AG20443 (cell line): ENCODE measurements around the gene ST3GAL5.

Source experiments
- DNase-seq: peaks from one replicate; pipeline ENCODE4 v3.0.0; 2012; ENCODE audit warnings: low spot score, mixed read lengths

ST3GAL5 gene

DNA sequence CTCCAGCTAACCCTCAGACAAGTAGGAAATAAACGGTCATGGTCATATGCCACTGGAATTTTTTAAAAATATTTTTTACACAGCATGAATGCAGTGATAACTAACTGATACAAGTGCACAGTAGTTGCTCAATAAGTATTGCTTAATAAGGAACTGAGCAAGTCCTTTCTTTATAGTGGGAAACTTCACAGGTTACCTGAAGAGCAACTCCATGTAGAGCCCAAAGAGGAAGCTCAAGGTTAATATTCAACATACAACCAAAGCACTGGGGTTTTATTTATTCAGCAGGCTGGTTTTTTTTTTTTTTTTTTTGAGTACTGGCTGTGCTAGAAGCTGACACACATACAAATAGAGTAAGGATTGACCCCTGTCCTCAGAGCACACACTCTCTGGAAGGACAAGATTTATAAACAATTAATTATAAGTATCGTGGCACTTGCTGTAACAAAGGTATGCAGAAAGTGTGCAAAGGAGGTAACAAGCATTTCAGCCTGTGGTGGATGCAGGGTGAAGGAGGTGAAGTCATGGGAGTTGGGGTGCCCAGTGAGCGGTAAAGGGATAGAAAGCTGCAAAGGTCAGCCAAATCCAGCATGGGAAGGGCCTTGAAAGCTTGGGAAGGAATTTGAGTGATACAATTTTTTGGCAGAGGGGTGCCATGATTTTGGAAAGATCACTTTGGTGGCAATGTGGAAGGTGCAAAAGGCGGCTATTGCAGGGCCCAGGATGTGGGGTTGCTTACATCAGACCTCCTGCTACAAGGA is 82.3 kb downstream of the ST3GAL5 start:
- no peak for DNase-seq

DNA sequence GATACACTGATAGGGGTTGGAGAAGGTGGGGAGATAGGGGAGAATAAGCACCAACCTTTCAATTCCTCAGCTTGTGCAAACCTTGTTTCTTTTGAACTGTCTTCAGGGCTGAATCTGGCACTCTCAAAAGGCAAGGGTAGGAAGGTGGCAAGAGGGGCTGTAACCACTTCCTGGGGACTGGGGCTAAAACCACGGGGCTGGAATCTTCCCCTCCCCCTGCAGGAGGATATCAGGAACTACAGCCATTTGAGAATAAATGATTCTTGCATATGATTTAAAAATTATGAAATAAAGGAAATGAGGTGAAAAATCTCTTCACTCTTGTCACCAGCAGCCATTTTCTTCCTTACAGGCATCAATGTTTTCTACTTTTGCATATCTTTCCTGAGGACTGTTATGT is 84.2 kb downstream of the ST3GAL5 start:
- DNase-seq, result peak; percentile 60

DNA sequence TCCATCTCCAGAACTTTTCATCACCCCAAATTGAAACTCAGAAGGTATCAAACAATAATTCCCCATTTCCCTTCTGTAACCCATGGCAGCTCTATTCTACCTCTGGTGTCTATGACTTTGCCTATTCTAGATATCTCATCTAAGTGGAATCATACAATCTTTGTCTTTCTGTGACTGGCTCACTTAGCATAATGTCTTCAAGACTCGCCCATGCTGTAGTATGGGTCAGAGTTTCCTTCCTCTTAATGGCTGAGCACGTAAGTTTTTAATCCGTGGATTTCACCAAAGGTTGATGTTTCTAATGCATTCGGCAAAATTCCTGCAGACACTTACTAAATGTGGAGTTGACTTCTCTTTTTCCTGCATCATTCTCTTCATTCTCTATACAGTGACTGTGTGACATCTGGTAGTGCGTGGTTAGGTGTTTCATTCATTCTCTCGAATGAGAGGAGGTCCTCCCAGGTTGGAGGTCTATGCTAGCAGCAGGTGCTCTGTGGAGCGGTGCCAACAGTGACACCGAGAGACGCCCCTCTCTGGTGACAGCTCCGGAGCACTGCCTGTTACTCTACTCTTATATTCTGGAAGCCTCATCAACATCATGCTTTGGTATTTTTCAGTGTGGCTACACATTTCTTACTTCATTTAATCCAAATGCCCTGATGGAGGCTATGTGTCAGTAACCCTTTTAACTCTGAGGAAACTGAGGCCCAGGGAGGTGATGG is 84.9 kb downstream of the ST3GAL5 start:
- DNase-seq, result no peak

DNA sequence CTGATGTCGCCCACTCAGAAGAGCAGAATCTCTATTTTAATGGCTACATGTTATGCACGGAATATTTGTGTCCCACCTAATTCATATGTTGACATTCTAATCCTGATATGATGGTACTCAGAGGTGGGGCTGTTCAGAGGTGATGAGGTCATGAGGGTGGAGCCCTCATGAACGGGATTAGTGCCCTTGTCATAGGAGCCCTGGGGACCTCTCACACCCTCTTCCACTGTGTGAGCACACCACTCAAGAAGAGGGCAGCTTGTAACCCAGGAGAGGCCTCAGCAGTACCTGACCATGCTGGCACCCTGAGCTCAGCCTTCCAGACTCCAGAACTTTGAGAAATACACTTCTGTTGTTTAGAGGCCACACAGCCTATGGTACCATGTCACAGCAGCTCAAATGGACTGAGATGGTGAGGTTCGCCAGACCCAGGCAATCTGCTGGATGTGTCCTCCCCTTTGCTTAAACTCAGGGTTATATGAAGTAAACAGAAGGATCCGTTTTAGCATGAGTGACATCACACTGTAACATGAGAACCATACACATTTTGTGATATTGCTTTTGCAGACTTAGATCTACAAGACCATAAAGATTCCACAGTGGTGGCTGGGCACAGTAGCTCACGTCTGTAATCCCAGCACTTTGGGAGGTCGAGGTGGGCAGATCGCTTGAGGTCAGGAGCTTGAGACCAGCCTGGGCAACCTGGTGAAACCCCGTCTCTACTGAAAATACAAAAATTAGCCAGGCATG is 86.3 kb downstream of the ST3GAL5 start:
- DNase-seq, result no peak

DNA sequence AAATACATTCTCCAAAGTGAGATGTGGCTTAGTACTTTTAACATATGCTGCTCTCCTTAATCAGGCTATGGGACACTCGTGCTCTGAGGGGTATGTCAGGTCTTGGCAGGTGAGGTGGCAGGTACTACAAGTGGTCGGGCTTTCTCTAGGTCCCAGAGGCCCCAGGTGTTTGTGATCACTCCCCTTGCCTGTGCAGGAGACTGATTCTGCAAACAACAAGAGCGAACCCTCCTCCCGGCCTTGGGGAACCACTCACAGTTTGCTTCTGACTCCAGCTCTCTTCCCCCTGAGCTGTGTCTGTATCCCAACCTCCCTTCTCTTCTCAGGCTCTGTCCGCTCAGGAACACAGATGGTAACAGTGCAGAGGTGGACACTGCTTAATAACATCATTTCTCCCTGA is 86.9 kb downstream of the ST3GAL5 start:
- DNase-seq, result no peak

DNA sequence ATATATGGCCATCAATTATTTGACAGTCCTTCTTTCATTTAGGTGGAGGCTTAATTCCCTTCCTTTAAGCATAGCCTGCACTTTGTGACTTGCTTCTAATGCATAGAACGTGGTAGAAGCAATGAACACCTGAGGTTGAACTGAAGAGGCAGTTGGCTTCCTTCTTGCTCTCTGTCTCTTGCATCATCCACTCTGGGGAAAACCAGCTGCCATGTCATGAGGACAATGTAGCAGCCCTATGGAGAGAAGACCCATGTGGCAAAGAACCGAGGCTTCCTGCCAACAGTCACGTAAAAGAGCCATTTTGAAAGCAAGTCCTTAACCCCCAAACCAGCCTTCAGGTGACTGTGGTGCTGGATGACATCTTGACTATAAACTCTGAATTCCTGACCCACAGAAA is 88.2 kb downstream of the ST3GAL5 start:
- no peak for DNase-seq

DNA sequence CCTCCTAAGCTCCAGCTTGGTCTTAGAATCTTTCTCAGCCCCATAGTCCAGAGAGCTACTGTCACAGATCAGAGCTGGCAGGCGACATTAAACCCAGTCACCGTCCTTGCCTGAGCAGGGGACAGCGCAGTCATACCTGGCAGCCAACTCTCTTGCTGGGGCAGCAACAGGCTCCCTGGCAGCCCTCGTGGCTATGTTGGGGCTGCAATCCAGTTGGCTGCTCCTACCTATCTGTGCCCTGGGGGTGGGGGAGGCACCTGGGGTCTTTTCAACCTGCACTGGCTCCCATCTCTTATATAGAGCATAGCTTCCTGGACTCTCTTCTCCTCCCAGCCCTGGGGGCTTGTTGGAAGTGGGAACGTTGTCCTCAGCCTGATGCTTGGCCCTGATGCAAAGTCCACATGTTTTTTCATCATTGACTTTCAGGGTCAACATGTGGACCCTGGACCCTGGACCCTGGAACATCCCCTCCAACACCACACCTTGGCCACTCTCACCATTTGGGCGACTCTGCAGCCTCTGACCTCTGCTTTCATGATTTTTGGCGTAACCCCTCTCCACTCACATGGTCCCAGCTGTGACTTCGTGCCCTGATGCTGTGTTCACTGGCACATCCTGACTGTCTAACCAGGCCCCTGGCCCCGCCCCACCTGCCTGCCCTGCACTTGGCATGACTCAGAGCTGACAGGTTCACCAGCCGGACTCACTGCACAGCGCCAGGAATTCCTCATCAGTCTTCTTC is 89.4 kb downstream of the ST3GAL5 start:
- no peak for DNase-seq

DNA sequence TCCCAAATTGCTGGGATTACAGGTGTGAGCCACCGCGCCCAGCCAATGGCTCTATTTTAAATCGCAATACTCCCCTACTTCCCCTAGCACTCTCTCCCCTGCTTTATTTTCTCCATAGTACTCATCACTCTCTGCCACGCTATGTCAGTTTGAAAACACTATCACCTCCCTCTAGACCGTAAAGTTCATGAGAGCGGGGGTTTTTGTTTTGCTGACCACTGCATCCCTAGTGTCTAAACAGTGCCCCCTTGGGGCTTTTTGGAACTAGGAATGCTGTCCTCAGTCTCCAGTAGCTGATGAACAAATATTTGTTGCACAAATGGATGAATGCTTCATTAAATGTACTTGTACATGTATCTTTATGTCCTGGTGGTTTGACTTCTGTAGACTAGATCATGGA is 90.9 kb downstream of the ST3GAL5 start:
- DNase-seq, result peak; percentile 46

DNA sequence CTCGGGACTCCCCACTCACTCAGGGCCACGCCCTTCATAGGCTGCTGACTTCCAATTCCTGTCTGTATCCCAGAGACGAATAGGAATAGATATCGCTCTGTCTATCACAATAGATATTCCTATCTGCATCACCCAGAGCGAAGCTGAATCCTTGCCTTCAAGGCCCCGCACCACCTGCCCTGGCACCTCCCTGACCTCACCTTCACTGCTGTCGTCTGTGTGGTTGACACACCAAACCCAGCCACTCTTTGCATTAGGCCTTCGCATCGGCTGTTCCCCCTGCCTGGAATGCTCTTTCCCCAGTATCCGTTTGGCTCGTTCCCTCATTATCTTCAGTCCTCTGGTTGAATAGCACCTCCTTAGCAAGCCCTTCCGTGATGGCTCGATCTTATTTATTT is 91.5 kb downstream of the ST3GAL5 start:
- DNase-seq, result no peak

DNA sequence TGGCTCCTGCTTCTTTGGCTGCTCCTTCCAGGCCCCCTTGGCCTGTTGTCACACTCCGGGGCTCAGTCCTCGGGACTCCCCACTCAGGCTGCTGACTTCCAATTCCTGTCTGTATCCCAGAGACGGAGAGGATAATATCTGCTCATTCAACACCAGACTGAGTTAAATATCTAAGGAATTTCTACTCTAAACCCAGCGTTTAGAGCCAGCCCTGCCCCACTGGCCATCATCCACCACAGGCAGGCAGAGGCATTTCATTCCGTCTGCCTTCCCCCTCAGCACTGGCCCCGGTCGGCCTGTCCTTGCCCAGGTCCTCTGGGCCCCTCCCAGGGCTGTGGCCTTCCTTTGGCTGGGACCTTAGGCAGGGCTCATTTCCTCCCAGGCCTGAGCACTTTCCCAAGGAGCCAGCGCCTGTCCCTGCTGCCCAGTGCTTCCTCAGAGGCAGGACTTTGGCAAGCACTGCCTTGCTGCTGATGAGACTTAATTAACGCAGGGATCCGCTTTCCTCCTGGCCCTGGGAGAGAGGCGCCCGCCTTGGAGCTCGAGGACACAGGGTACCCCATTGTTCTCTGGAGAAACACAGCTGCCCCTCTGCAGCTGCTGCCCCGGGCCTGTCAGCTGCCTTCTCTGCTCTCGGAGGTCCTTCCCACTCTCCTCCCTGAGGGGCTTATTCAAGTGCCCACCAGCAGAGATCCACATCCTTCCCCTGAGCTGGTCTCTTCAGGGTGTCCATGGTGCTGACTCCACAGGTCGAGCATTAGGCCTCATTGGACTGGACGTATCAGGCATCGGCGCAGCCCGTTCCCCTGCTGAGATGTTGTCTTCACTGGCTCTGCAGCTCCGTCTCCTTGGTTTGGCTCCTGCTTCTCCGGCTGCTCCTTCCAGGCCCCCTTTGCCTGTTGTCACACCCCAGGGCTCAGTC is 92.2 kb downstream of the ST3GAL5 start:
- DNase-seq, result peak; percentile 83

DNA sequence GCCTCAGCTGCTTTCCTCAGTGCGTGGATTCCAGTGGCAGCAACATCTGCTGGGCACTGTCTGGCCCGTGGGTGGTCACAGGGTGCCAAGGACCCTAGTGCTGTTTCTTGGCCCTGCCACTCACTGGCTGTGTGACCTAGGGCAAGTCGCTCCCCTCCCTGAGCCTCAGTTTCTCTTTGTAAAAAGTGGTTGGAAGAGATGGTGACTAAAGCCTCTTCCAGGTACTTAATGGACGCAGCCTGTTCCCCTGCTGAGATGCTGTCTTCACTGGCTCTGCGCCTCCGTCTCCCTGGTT is 92.8 kb downstream of the ST3GAL5 start:
- no peak for DNase-seq

DNA sequence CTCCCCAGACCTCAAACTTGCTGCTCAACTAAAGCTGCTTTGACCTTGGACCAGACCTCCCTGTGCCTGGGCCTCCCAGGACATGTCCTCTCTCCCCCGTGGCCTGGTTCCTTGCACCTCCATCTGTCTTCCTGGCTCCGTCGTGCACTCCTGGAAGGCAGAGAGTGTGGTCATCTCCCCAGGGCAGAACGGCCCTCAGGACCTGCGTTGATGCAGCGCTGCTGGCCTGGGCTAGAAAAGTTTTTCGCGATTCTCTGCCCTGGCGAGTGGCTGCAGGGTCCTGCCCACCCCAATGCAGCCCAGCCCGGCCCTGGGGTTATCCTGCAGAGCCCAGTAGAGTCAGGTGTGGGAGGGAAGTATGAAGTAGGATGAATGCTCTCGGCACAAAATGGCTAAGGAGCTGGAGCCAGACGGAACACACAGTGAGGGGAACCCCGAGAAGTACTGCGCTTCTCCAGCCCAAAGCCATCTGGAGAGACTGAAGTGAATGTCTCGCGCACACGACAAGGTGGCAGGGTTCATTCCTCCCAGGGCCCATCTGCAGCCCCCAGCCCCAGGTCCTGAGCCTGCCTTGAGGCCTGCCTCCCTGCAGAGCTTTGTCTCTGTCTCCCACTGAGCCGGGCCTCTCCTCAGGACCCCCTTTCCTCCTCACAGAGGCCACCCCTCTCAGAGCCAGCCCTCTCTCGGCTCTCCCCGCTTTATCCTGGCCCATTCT is 93.3 kb downstream of the ST3GAL5 start:
- DNase-seq, result no peak

DNA sequence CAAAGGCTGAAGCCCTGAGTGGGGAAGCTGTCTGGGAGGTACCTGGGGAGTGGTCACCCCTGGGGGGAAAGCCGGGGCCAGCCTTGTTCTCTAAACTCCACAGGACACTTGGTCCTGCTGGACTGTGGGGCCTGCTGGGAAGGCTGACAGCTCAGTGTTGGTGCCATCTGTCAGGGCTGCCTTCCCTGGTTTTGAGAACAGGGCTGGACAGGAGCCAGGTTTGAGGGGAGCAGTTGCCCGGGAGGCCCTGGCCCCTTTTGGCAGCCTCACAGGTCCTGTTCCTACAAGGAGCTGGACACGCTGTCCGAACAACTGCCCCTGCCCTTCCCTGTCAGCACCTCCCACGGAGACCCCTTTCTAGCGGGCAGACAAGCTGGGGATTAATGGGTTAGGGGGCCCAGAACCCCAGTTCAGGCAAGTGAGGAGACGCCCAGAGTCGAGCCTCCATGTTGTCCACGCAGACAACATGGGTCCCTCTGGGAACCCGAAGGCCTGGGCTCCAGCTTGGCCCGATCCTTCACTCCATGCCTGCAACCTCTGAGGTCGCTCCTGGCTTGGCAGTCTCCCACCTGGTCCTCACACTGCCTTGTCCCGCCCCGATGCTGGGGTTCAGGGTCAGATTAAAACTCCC is 94.2 kb downstream of the ST3GAL5 start:
- DNase-seq, result no peak

DNA sequence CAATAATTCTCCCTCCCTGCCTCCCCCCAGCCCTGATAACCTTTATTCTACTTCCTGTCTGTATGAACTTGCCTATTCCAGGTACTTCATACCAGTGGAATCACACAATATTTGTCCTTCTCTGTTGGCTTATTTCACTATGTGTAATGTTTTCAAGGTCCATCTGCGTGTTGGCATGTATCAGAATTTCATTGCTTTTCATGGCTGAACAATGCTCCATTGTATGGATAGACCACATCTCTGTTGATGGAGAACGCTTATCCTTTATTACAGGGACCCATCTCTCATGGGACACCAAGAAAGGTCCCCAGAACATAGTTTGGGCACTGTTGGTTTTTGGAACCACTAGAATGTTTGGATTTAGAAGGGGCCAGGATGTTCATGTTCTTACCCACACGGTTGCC is 94.8 kb downstream of the ST3GAL5 start:
- DNase-seq, result no peak

DNA sequence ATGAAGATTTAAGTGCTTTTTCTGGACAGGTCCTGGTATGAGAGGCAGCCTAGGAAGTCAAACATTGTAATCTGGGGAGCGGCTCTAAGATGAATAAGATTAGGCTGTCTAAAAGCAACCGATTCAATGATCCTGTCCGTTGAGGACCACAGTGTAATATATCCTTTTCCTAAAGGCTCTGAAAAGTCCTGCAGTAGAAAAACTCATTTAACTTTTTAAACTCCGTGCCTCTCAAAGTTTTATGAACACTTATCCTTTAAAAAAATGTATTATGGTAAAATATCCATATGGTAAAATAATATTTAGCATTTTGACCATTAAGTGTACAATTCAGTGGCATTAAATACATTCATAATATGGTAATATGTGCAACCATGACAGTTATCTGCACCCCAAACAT is 95.2 kb downstream of the ST3GAL5 start:
- DNase-seq, result no peak

DNA sequence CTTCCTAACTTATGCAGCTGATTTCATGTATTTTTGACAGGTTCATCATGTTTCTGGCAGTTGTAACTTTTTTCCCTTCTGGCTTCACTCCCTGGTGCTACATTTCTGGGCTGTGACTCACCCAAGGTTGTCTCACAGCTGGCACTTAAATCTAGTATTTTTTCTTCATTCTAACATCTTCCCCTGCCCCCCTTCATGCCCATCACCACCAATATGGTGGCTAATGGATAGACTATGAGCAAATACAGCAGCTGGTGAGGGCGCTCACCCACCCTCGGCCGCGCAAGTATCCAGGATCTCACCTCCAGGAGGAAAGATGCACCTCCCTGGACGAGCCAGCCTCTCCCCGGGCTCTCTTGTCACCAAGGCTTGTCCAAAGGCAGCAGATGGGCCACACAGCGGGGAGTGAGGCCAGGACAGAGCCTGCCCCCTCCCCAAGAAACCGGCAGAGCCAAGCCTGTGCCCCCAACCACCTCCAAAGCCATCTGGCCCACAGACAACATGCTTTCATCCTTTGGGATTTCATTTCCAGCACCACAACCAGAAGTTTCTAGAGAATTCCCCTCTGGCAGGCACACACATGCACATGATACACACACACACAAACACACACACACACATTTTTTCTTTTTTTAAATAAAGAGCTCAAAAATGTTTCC is 95.9 kb downstream of the ST3GAL5 start:
- peak; percentile 72 for DNase-seq

DNA sequence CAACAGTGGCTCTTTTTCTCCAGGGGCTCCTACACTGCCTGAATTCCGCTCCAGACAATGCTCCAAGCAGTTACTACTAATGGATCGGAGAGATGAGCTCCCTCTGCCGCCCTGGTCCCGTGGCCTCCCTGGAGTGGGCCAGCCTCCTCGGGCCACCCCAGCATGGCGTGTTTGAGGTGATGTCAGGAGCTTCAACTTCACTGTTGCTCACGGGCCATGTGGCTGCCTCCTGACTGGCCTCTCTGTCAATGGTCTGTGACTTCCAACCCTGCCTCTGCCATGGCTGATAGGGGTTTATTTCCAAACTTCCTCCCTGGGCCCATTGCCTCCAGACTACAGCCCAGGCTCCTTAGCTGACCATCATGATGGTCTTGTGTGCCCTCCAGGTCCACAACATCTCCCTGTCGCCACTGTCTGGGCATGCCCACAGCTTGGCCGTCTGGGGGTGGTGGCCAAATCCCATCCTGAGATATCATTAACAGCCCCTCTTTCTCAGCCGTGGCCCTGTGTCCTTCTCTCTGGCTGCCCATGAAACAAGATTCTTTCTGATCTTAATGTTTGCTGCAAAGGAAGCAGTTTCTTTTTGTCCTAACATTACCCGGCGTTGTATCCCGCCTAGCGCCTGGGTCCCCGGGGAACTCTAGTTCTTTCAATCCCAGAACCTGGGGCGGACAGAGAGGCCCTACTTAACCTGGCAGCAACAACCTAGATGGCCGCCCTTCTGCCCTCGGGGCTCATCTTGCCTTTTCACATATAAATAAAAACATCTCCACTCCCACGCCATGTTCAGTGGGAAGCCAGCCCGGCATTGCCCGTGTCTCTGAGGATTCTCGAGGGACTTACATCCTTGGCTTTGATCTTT is 96.9 kb downstream of the ST3GAL5 start:
- no peak for DNase-seq

DNA sequence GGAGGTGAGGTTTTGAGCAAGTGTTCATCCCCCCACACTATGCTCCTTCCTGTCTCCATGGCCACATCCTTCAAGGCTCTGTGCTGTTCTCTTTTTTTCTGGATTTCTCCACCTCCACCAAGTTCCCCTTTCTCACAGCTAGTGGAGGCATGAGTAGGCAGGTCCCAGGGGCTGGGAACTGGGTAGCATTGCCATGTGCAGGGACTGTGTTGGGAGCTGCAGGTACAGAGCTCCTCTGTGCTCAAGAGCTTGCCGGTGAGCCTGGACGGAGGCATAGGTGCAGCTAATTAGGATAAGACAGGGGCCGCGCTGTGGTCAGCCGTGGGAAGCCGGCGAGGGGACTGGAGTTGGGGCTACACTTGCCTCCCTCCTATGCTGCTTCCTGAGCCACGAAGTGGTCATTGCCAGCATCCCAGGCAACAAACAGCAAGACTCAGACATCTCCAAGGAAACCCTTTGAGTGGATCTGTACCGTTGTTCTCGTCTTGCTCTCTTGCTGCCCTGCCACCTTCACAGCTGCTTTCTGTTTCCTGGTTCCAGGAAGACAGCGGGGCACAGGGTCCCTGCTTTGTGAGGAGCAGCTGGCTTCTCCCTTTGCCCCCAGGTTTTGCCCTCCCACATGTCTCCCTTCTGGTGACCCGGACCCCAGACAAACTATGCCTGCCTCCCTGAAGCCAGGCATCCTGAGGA is 98.1 kb downstream of the ST3GAL5 start:
- DNase-seq, result no peak
